Cerebellar nuclear complex (tissue), 1 donor: ENCODE measurements around the gene RBMS2.

Experiments used
- DNase-seq, 2 experiments: peaks; one replicate each; lab custom pipeline; 2025; lab: John Stamatoyannopoulos, UW

The RBMS2 gene

DNA sequence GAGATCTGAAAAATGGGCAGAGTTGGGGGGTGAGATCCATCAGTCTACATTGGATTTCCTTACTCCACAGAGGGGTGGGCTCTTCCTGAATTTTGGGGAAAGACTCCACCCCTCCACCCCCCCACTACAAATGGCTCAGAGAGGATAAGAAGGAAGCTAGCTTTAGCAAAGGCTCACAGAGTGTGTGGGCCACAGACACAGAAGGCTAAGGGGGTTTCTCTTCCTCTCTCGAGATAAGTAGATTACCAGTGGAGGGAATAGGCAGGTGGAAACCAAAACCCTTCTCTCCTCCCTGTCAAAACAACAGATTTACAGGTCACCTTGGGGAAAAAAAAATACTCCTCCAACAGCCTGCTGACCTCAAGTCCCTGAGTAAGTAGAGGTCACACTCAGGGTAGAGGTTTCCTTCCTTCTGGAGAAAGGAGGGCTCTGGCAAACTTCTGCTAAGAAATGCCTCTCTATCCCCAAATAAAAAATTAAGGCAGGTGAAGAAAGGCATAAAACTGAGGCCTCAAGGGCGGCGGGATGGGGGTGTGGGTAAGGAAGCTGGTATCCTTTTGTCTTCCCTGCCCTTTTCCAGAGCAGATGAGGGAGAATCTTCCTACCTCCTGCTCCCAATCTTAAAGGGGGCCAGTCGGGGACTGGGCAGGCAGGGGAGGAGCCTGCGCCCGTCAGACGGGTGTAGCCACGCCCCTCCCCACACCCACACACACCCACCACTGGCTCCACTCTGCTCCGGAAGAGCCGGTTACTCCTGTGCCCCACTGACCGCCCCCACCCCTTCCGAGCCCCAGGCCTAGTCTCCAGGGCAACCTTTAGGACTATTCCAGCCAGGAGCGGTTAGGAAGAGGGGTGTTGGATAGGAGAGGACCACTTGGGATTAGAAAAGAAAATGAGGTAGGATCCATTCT is 110.4 kb downstream of the RBMS2 start:
- no peak for DNase-seq

DNA sequence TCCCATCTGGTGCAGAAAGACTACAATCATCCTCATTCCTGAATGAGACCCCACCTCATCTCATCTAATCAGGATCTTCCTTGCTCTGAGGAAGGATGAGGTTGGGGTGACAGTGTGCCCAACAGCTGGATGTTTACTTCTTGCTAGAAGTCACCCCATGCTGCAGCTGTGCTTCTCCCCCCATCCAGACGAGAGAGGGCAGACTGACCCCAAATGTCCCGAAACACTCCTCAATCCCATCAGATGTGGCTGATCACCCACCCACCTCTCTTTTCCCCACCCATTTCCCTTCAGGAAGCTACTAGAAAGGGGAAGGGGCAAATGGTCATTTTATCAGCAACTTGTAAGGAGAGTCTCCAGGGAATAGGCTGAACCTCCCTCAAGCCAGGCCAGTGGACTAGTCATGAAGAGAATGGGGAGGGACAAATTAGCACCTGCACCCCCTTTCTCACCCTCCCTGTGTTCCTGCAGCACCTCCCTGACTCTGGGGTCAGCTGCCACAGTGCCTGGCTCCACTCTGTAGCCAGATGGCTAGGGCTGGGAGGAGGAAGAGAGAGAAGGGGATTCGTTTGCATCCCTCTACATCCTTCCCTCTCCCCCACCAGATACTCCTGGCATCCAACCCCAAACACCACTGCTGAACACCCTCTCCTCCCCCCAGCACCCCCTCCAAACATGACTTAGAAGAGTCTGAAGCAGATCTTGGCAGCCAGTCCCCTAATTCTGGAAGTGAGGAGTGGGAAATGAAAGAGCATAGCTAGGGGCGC is 111.3 kb downstream of the RBMS2 start:
- DNase-seq = no peak

GRCh38 chr12:56633468-56634241 is 112.0 kb downstream of the RBMS2 start:
- DNase-seq = no peak

- no peak for DNase-seq
These were observed 112.7 kb downstream of the RBMS2 start for GRCh38 chr12:56634242-56634836.

- DNase-seq = peak; percentile 39 to 40
These were observed 113.5 kb downstream of the RBMS2 start for GRCh38 chr12:56634837-56635791.

DNA sequence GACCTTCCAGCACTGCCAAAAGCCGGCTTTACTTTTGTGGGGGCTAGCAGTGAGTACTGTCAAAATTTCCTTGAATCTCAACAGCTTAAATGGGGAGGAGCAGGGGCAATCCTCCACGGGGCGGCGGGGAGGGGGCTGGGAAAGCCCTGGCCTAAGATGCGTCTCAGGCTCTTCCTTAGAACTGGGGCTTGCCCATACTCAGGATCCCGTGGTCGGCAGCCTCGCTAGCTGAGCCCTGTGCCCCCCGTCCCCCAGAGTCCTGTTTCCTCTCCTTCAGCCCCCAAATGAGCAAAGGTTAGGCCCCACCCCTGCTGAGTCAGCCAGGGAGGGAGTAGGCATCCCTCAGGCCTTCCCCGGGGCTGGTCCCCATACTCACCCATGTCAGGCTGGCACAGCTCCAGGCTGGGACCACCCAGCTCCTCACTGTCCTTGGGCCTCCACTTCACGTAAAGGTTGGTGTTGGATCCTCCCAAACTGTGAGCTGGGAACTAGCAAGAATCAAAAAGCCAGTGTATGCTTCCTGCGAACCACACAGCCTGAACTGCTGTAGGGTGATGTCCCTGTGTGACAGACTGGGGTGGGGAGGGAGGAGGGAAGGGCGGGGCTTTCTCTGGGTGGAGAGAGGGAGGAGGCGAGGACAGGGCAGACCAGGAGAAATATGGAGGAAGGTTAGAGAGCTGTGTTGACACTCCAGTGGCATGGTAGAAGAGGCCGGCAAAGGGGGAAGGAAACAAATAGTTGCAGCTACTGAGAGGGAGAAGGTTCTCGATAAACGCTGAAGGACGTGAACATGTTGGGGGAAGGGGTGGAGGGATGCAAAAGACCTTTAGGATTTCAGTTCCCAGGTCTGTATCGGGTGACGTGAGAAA is 114.4 kb downstream of the RBMS2 start:
- DNase-seq = peak; percentile 57 to 60

- DNase-seq = peak; percentile 94 to 99
These were observed 115.3 kb downstream of the RBMS2 start for GRCh38 chr12:56636675-56637540.

- DNase-seq = no peak
These were observed 116.0 kb downstream of the RBMS2 start for GRCh38 chr12:56637621-56638020.

DNA sequence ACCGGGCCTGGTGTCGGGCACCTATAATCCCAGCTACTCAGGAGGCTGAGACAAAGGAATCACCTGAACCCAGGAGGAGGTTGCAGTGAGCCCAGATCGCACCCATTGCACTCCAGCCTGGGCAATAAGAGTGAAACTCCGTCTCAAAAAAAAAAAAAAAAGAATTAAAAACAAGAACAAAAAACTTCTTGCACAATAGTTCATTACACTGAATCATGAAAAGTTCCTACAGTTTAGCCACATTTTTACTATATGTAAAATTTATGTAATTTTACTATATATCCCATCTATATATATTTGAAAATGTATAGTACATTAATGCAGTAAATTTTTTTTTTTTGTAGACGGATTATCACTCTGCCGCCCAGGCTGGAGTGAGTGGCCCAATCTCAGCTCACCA is 119.6 kb downstream of the RBMS2 start:
- DNase-seq = no peak

- DNase-seq = no peak
These were observed 123.0 kb downstream of the RBMS2 start for GRCh38 chr12:56644654-56645053.

DNA sequence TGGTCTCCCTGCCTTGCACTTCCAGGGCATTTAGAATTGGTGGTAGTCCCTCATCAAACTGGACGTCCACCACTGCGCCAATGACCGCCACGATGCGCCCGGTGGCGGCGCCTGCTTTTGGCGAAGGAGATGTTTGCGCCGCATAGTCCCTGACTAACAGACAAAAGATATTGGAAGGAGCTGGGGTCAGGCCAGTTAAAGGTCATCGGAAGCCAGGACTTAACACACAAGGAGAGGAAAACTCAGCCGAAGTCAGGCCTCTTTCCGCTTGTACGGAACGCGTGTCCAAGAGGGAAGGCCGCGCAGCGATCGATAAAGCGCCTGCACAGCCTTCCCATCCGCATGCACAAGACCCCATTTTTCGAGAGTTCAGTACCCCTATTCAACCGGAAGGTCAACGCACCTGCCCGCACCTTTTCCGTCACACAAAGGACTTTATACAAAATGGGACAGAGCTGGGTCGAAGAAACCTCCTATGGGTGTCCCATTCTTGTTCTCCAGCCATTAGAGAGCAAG is 123.6 kb downstream of the RBMS2 start:
- DNase-seq = no peak
